Activated naive CD8-positive, alpha-beta T cell (primary cell): ENCODE data around the gene ASTN2.

Experiments
- H3K27ac Mint-ChIP-seq: one replicate; pipeline ENCODE4 v1.8.0; 2021; ENCODE audit warnings: mixed read lengths
- H3K27me3 Mint-ChIP-seq: one replicate; pipeline ENCODE4 v1.8.0; 2021; ENCODE audit warnings: mixed read lengths
- H3K36me3 Mint-ChIP-seq: one replicate; pipeline ENCODE4 v1.8.0; 2021; ENCODE audit warnings: mixed read lengths
- H3K4me1 Mint-ChIP-seq: one replicate; pipeline ENCODE4 v1.8.0; 2021; ENCODE audit warnings: low read depth, mixed read lengths
- H3K4me3 Mint-ChIP-seq: one replicate; pipeline ENCODE4 v1.8.0; 2021; ENCODE audit warnings: mild to moderate bottlenecking, mixed read lengths
- H3K9me3 Mint-ChIP-seq: one replicate; pipeline ENCODE4 v1.8.0; 2021; ENCODE audit warnings: low read depth, mixed read lengths

The ASTN2 gene

DNA sequence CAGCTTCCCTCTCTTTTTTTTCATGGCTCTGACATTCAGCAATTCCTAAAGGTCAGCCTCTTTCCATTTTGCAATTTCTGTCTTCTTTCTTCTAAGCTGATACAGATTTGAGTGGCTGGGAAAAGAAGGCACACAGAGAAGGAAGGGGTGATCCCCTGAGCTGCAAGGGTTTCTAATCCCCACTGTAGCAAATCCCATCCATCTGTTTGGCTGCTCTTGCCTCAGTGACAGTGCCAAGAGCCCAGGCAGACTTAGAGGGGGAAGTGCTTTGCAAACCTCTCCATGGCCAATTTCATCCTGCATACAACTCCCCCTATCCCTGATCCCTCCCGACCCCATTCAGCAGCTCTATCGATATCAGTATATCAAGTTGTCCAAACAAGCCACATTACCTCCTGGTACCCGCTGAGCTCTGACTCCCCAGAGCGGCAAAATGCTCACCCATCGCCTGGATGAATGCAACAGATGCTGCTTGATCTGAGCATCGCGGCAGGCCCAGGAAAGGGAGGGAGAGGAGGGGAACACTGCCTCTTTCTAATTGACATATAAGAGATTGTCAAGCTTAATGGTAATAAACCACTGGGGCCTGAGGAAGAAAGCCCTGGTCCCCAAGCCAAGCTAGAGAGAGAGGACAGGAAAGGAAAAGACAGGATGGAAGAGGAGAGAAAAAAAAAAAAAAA lies 268.9 kb downstream of the ASTN2 start:
- no peak overlapping the region for H3K4me3 Mint-ChIP-seq
- no peaks in the 10 kb centered on the region for H3K36me3 Mint-ChIP-seq
- no peaks in the 10 kb centered on the region for H3K4me1 Mint-ChIP-seq
- no peaks in the 10 kb centered on the region for H3K9me3 Mint-ChIP-seq
- H3K27ac Mint-ChIP-seq: no peak overlapping the region
- no peaks in the 10 kb centered on the region for H3K27me3 Mint-ChIP-seq

- H3K4me3 Mint-ChIP-seq: no peak overlapping the region
- H3K4me1 Mint-ChIP-seq: no peaks in the 10 kb centered on the region
- no peaks in the 10 kb centered on the region for H3K9me3 Mint-ChIP-seq
- H3K27ac Mint-ChIP-seq: no peak overlapping the region
- H3K36me3 Mint-ChIP-seq: no peaks in the 10 kb centered on the region
- no peaks in the 10 kb centered on the region for H3K27me3 Mint-ChIP-seq
Observed at GRCh38 chr9:117145081-117145480, 269.8 kb downstream of the ASTN2 start.

GRCh38 chr9:117138231-117138630 lies 276.6 kb downstream of the ASTN2 start:
- Mint-ChIP-seq H3K27me3 (peaks cover 4% of the 10 kb centered on the region), H3K4me1 (no peaks in the 10 kb centered on the region), H3K36me3 (no peaks in the 10 kb centered on the region), H3K27ac (no peak overlapping the region), H3K4me3 (no peak overlapping the region), H3K9me3 (no peaks in the 10 kb centered on the region)

- Mint-ChIP-seq H3K27ac (no peak overlapping the region), H3K4me3 (no peak overlapping the region), H3K4me1 (no peaks in the 10 kb centered on the region), H3K9me3 (no peaks in the 10 kb centered on the region), H3K27me3 (peaks cover 4% of the 10 kb centered on the region), H3K36me3 (no peaks in the 10 kb centered on the region)
Observed at GRCh38 chr9:117136461-117136860, 278.4 kb downstream of the ASTN2 start.

DNA sequence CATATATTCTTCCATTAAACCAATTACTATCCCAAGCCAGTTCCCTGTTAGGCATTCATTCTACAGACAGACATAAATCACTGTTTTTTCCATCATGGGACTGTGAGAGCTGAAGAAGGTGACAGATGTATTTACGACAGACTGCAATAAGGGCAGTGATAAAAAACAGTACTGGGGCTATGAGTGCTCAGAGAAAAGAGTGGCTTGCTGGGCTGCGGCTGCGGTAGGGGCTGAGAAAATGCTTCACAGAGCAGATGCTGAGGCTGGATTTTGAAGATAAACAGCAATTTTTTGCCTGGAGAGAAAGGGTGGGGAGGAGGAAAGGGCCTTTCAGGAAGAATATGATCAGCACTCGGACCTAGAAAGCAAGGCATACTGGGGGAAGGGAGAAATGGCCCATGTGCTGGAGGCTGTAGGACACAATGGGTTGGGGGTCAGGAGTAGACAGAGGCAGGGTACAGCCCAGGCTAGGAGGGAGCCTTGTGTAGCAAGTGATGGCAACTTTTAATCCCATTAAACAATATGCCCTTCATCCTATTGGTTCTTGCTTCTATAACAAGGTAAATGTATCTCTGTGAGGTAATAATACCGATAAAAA lies 279.3 kb downstream of the ASTN2 start:
- no peaks in the 10 kb centered on the region for H3K9me3 Mint-ChIP-seq
- H3K27ac Mint-ChIP-seq: no peak overlapping the region
- peaks cover 4% of the 10 kb centered on the region for H3K27me3 Mint-ChIP-seq
- no peaks in the 10 kb centered on the region for H3K36me3 Mint-ChIP-seq
- H3K4me3 Mint-ChIP-seq: no peak overlapping the region
- H3K4me1 Mint-ChIP-seq: no peaks in the 10 kb centered on the region

GRCh38 chr9:117134826-117135500 lies 279.9 kb downstream of the ASTN2 start:
- Mint-ChIP-seq H3K27me3 (peaks cover 4% of the 10 kb centered on the region), H3K4me1 (no peaks in the 10 kb centered on the region), H3K4me3 (no peak overlapping the region), H3K27ac (no peak overlapping the region), H3K9me3 (no peaks in the 10 kb centered on the region), H3K36me3 (no peaks in the 10 kb centered on the region)

- no peaks in the 10 kb centered on the region for H3K4me1 Mint-ChIP-seq
- no peaks in the 10 kb centered on the region for H3K36me3 Mint-ChIP-seq
- no peak overlapping the region for H3K27ac Mint-ChIP-seq
- no peaks in the 10 kb centered on the region for H3K9me3 Mint-ChIP-seq
- no peak overlapping the region for H3K4me3 Mint-ChIP-seq
- peaks cover 2% of the 10 kb centered on the region for H3K27me3 Mint-ChIP-seq
Observed at GRCh38 chr9:117126871-117127270, 288.0 kb downstream of the ASTN2 start.

DNA sequence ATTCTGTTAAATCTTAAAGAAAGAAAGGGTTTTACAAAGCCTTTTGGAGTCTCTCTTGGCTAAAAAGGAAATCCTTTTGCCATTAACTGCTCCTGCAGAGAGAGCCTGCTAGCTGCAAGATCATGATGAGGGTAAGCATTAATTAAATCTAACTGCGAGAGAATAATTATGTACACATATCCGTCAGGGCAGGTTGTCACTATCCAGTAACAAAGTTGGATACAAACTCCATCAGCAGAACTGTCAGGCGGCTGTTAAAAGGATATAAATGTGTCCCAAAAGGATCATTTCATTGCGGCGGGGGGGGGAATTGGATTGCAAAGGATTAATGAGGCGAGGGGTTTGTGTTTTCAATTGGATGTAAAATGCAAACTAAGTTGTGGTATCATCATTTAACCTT lies 289.3 kb downstream of the ASTN2 start:
- no peaks in the 10 kb centered on the region for H3K36me3 Mint-ChIP-seq
- H3K4me3 Mint-ChIP-seq: no peak overlapping the region
- no peaks in the 10 kb centered on the region for H3K9me3 Mint-ChIP-seq
- H3K4me1 Mint-ChIP-seq: no peaks in the 10 kb centered on the region
- H3K27me3 Mint-ChIP-seq: peaks cover 2% of the 10 kb centered on the region
- H3K27ac Mint-ChIP-seq: no peak overlapping the region

- Mint-ChIP-seq H3K27ac (no peak overlapping the region), H3K4me3 (no peak overlapping the region), H3K4me1 (no peaks in the 10 kb centered on the region), H3K9me3 (no peaks in the 10 kb centered on the region), H3K36me3 (no peaks in the 10 kb centered on the region), H3K27me3 (peaks cover 2% of the 10 kb centered on the region)
Observed at GRCh38 chr9:117123729-117124128, 291.1 kb downstream of the ASTN2 start.

GRCh38 chr9:117122953-117123352 lies 291.9 kb downstream of the ASTN2 start:
- H3K4me3 Mint-ChIP-seq: no peak overlapping the region
- no peaks in the 10 kb centered on the region for H3K4me1 Mint-ChIP-seq
- no peak overlapping the region for H3K27ac Mint-ChIP-seq
- no peaks in the 10 kb centered on the region for H3K9me3 Mint-ChIP-seq
- H3K27me3 Mint-ChIP-seq: no peaks in the 10 kb centered on the region
- H3K36me3 Mint-ChIP-seq: no peaks in the 10 kb centered on the region

- H3K4me3 Mint-ChIP-seq: no peak overlapping the region
- no peaks in the 10 kb centered on the region for H3K27me3 Mint-ChIP-seq
- no peaks in the 10 kb centered on the region for H3K9me3 Mint-ChIP-seq
- no peaks in the 10 kb centered on the region for H3K4me1 Mint-ChIP-seq
- no peaks in the 10 kb centered on the region for H3K36me3 Mint-ChIP-seq
- H3K27ac Mint-ChIP-seq: no peak overlapping the region
Observed at GRCh38 chr9:117122102-117122501, 292.8 kb downstream of the ASTN2 start.

DNA sequence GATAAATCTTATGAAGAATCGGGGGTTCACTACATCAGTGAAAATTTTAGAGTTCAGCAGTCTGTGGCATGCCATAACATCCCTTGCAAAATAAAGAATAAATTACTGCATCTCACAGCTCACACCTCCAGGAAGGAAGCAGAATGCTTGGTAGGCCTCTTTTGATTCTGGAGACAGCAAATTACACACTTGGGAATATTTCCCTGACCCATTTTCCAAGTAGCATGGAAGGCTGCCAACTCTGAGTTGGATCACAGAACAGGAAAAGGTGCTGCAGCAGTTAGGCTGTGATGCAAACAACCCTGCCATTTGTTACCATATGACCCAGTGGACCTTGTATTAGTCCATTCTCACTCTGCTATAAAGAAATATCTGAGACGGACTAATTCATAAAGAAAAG lies 293.5 kb downstream of the ASTN2 start:
- H3K27ac Mint-ChIP-seq: no peak overlapping the region
- H3K4me3 Mint-ChIP-seq: no peak overlapping the region
- H3K4me1 Mint-ChIP-seq: no peaks in the 10 kb centered on the region
- no peaks in the 10 kb centered on the region for H3K36me3 Mint-ChIP-seq
- H3K27me3 Mint-ChIP-seq: no peaks in the 10 kb centered on the region
- H3K9me3 Mint-ChIP-seq: no peaks in the 10 kb centered on the region

GRCh38 chr9:117120061-117120460 lies 294.8 kb downstream of the ASTN2 start:
- Mint-ChIP-seq H3K4me1 (no peaks in the 10 kb centered on the region), H3K27ac (no peak overlapping the region), H3K27me3 (no peaks in the 10 kb centered on the region), H3K4me3 (no peak overlapping the region), H3K36me3 (no peaks in the 10 kb centered on the region), H3K9me3 (no peaks in the 10 kb centered on the region)

DNA sequence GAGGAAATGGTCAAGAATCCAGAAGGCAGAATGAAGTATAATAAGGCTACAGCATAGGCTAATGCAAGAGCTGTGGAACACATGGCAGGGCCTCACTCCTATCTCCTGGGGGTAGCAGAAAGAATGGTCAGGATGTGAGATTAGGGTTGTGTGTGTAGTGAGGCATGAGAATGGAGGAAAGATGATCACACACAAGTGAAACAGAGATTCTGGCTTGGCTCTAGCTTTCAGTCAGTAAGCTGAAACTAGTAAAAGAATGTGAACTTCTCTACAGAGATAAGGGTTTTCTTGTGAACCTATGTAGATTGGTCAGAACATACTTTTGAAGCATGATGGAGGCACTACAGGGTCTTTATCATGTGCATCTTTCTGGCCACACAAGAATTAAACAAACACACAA lies 298.8 kb downstream of the ASTN2 start:
- Mint-ChIP-seq H3K36me3 (no peaks in the 10 kb centered on the region), H3K9me3 (no peaks in the 10 kb centered on the region), H3K4me3 (no peak overlapping the region), H3K4me1 (no peaks in the 10 kb centered on the region), H3K27me3 (no peaks in the 10 kb centered on the region), H3K27ac (no peak overlapping the region)

- H3K36me3 Mint-ChIP-seq: no peaks in the 10 kb centered on the region
- H3K27me3 Mint-ChIP-seq: peaks cover 2% of the 10 kb centered on the region
- no peak overlapping the region for H3K27ac Mint-ChIP-seq
- H3K4me3 Mint-ChIP-seq: no peak overlapping the region
- H3K9me3 Mint-ChIP-seq: no peaks in the 10 kb centered on the region
- no peaks in the 10 kb centered on the region for H3K4me1 Mint-ChIP-seq
Observed at GRCh38 chr9:117114768-117115167, 300.1 kb downstream of the ASTN2 start.
